GM23338 (cell line): Measurements from ENCODE around the gene RNF167. TPM values are rescaled to one million over a fixed set of nuclear protein-coding genes. Genes with fewer than 3 reads are reported as not detected.
A peak's percentile ranks its signal among the peaks of the same experiment; 100 is the strongest.

Experiments used
- ATAC-seq: fragments of 200-7000 bp; cut with Tn5 transposase; 3 replicates; pipeline ENCODE4 v1.9.1; 2020
- DNase-seq: peaks from one replicate; pipeline ENCODE4 v3.0.0-alpha.2; 2015; ENCODE audit warnings: low spot score
- H2AFZ ChIP-seq: fragments of 200-600 bp; sonication (generic); 2 replicates; pipeline ENCODE4 v1.8.0; 2016; ENCODE audit warnings: antibody characterized with exemption, mild to moderate bottlenecking, moderate library complexity
- H3F3A ChIP-seq: fragments of 200-600 bp; sonication (generic); replicated peaks from 2 replicates; pipeline ENCODE4 v1.8.0; 2017; ENCODE audit warnings: antibody characterized with exemption, mixed run types, low read depth
- H3K27ac ChIP-seq: fragments of 200-600 bp; sonication (generic); 2 replicates; pipeline ENCODE4 v1.6.1; 2016; ENCODE audit warnings: low read depth
- H3K27me3 ChIP-seq: fragments of 200-600 bp; sonication (generic); 2 replicates; pipeline ENCODE4 v1.8.0; 2016; ENCODE audit warnings: mild to moderate bottlenecking, mixed run types, moderate library complexity; ENCODE audit not compliant: insufficient read depth
- H3K36me3 ChIP-seq: fragments of 200-600 bp; sonication (generic); 2 replicates; pipeline ENCODE4 v1.8.0; 2016; ENCODE audit warnings: mild to moderate bottlenecking; ENCODE audit not compliant: insufficient read depth
- H3K4me1 ChIP-seq: fragments of 200-600 bp; sonication (generic); 2 replicates; pipeline ENCODE4 v1.8.0; 2016; ENCODE audit warnings: mild to moderate bottlenecking, moderate library complexity; ENCODE audit not compliant: insufficient read depth
- H3K4me2 ChIP-seq: fragments of 200-600 bp; sonication (generic); 2 replicates; pipeline ENCODE4 v1.7.1; 2017; ENCODE audit warnings: mixed run types
- H3K4me3 ChIP-seq: fragments of 200-600 bp; sonication (generic); 2 replicates; pipeline ENCODE4 v1.6.1; 2016; ENCODE audit warnings: mixed run types
- H3K79me2 ChIP-seq: fragments of 200-600 bp; sonication (generic); replicated peaks from 2 replicates; pipeline ENCODE4 v1.8.0; 2017; ENCODE audit warnings: mild to moderate bottlenecking; ENCODE audit not compliant: insufficient read depth
- H3K9me2 ChIP-seq: fragments of 200-600 bp; sonication (generic); 2 replicates; pipeline ENCODE4 v1.8.0; 2017; ENCODE audit not compliant: insufficient read depth
- H4K20me1 ChIP-seq: fragments of 200-600 bp; sonication (generic); replicated peaks from 2 replicates; pipeline ENCODE4 v1.8.0; 2017; ENCODE audit warnings: mild to moderate bottlenecking; ENCODE audit not compliant: insufficient read depth
- H3K27ac Mint-ChIP-seq: 2 replicates; pipeline ENCODE4 v1.8.0; 2020; ENCODE audit warnings: inconsistent platforms, mild to moderate bottlenecking, moderate library complexity, mixed read lengths
- H3K27me3 Mint-ChIP-seq: 3 replicates; pipeline ENCODE4 v1.8.0; 2022; ENCODE audit warnings: low read depth, mild to moderate bottlenecking, moderate library complexity, mixed read lengths, inconsistent platforms; ENCODE audit not compliant: insufficient read depth, poor library complexity
- H3K36me3 Mint-ChIP-seq: 3 replicates; pipeline ENCODE4 v1.8.0; 2021; ENCODE audit warnings: low read depth, mild to moderate bottlenecking, inconsistent platforms, moderate library complexity, mixed read lengths
- H3K4me1 Mint-ChIP-seq: 3 replicates; pipeline ENCODE4 v1.8.0; 2020; ENCODE audit warnings: mild to moderate bottlenecking, inconsistent platforms, mixed read lengths
- H3K4me3 Mint-ChIP-seq: 3 replicates; pipeline ENCODE4 v1.8.0; 2021; ENCODE audit warnings: moderate library complexity, mild to moderate bottlenecking, inconsistent platforms, mixed read lengths
- H3K9me3 Mint-ChIP-seq: 3 replicates; pipeline ENCODE4 v1.8.0; 2020; ENCODE audit warnings: moderate library complexity, mild to moderate bottlenecking, inconsistent platforms, mixed read lengths
- CTCF ChIP-seq, 2 experiments: fragments of 200-600 bp in 1 of 2; sonication (generic) in 1 of 2; conservative IDR thresholded peaks; 2 replicates each; pipeline versions ENCODE4 v1.5.1 to v1.6.1; 2016 to 2017; ENCODE audit warnings: antibody characterized with exemption in 2 of 2, low read depth in 2 of 2, mild to moderate bottlenecking in 2 of 2, moderate library complexity in 1 of 2
- EZH2phosphoT487 ChIP-seq: fragments of 200-600 bp; sonication (generic); IDR thresholded peaks from one replicate; pipeline ENCODE4 v1.8.1; 2018; ENCODE audit warnings: antibody characterized with exemption; ENCODE audit not compliant: unreplicated experiment
- POLR2AphosphoS5 ChIP-seq: IDR thresholded peaks from 2 replicates; pipeline ENCODE4 v1.6.1; 2016; ENCODE audit warnings: antibody characterized with exemption, low read depth
- REST ChIP-seq: IDR thresholded peaks from one replicate; pipeline ENCODE4 v1.6.1; 2018; ENCODE audit warnings: antibody characterized with exemption; ENCODE audit not compliant: unreplicated experiment
- ZNF114 ChIP-seq: fragments of 250-450 bp; sonication (Bioruptor Pico); IDR thresholded peaks from 2 replicates; pipeline ENCODE4 v1.5.0; 2020; ENCODE audit warnings: mild to moderate bottlenecking, moderate library complexity
- ZNF331 ChIP-seq: fragments of 250-450 bp; sonication (Bioruptor Pico); IDR thresholded peaks from 2 replicates; pipeline ENCODE4 v1.5.0; 2020; ENCODE audit warnings: low read depth, mild to moderate bottlenecking, moderate library complexity
- polyA plus RNA-seq: library from polyadenylated mRNA; unstranded; fragments of >200 nt; fragmentation: Nextera tagmentation; extraction: Ambion mirVana; gene quantifications from 2 replicates; pipeline ENCODE4 v1.2.1, GENCODE V29; 2016
- total RNA-seq: library from RNA; depleted of rRNA; stranded (reverse); fragments of >200 nt; shearing (Covaris generic); gene quantifications from 2 replicates; pipeline ENCODE4 v1.2.3, GENCODE V29; 2014

Gene RNF167
- total and polyA plus RNA-seq, 2 experiments from 2014 or later, result 61.2 to 84.4 TPM

GRCh38 chr17:4934173-4934979 is 5.7 kb upstream of the RNF167 start:
- H3F3A ChIP-seq, result peaks cover 11% of the 10 kb centered on the region
- peaks cover 8% of the 10 kb centered on the region for H3K4me1 ChIP-seq
- TF ChIP-seq REST (peak; percentile 4), ZNF331 (CRISPR knock-in tag) (no peak), CTCF (conservative IDR thresholded peaks at IDR 0.05; ENCODE audit: low read depth in 2 of 2) (peak; percentile 43 to 59), EZH2phosphoT487 (no peak), POLR2AphosphoS5 (peak; percentile 42; the same call in 1 of the 2 replicates), ZNF114 (CRISPR knock-in tag) (no peak)
- H3K9me3 Mint-ChIP-seq, result no peaks in the 10 kb centered on the region
- no peak overlapping the region for H2AFZ ChIP-seq
- H3K27ac Mint-ChIP-seq, result no peak overlapping the region
- peak; percentile 87 for ATAC-seq
- no peak overlapping the region for H3K4me3 Mint-ChIP-seq
- peak; percentile 70 for DNase-seq
- H3K9me2 ChIP-seq, result no peaks in the 10 kb centered on the region
- peaks cover 10% of the 10 kb centered on the region for H3K27me3 Mint-ChIP-seq
- H3K27ac ChIP-seq, result peak overlapping the region; percentile 45; the same call in 1 of the 2 replicates
- H4K20me1 ChIP-seq, result no peaks in the 10 kb centered on the region
- H3K4me3 ChIP-seq, result no peak overlapping the region
- peaks cover 42% of the 10 kb centered on the region for H3K36me3 Mint-ChIP-seq
- H3K79me2 ChIP-seq, result peaks cover 11% of the 10 kb centered on the region
- H3K4me2 ChIP-seq, result no peak overlapping the region
- H3K27me3 ChIP-seq, result no peaks in the 10 kb centered on the region
- H3K36me3 ChIP-seq, result no peaks in the 10 kb centered on the region; the same call in 1 of the 2 replicates
- H3K4me1 Mint-ChIP-seq, result peaks cover 26% of the 10 kb centered on the region

- peaks cover 17% of the 10 kb centered on the region for H3K27me3 Mint-ChIP-seq
- no peaks in the 10 kb centered on the region; the same call in 1 of the 2 replicates for H3K36me3 ChIP-seq
- H3K9me2 ChIP-seq, result no peaks in the 10 kb centered on the region
- peaks cover 8% of the 10 kb centered on the region for H3K4me1 ChIP-seq
- no peak for DNase-seq
- peaks cover 12% of the 10 kb centered on the region for H3K79me2 ChIP-seq
- no peak overlapping the region for H2AFZ ChIP-seq
- H4K20me1 ChIP-seq, result no peaks in the 10 kb centered on the region
- no peak overlapping the region for H3K4me3 Mint-ChIP-seq
- H3K9me3 Mint-ChIP-seq, result no peaks in the 10 kb centered on the region
- no peaks in the 10 kb centered on the region for H3K27me3 ChIP-seq
- H3K4me1 Mint-ChIP-seq, result peaks cover 26% of the 10 kb centered on the region
- H3K36me3 Mint-ChIP-seq, result peaks cover 49% of the 10 kb centered on the region
- no peak overlapping the region for H3K27ac ChIP-seq
- no peak overlapping the region for H3K27ac Mint-ChIP-seq
- H3F3A ChIP-seq, result peaks cover 12% of the 10 kb centered on the region
- no peak for ATAC-seq
- no peak overlapping the region for H3K4me3 ChIP-seq
- H3K4me2 ChIP-seq, result no peak overlapping the region
- no peak for TF ChIP-seq REST
Measured at GRCh38 chr17:4935650-4936049, 4.4 kb upstream of the RNF167 start.
